NOMO-1 treated with DMSO at 0.1 percent for 48 hours (cell line): Measurements from ENCODE around the gene SCAI.
"Not testable (repeated sequence)": the region's sequence is repeated elsewhere in the genome, so short reads cannot be mapped to it uniquely, and the experiment has no call there.

Source experiments
- DNase-seq: peaks from one replicate; lab custom pipeline; 2025; ENCODE audit not compliant: unreplicated experiment; lab: John Stamatoyannopoulos, UW

SCAI gene

GRCh38 chr9:125106285-125106893 is 36.9 kb downstream of the SCAI start:
- DNase-seq, result no peak

GRCh38 chr9:125103770-125104460 is 39.4 kb downstream of the SCAI start:
- DNase-seq, result no peak

GRCh38 chr9:125103021-125103420 is 40.3 kb downstream of the SCAI start:
- DNase-seq, result no peak

- DNase-seq, result no peak
Observed at GRCh38 chr9:125100822-125101221, 42.5 kb downstream of the SCAI start.

GRCh38 chr9:125099816-125100215 is 43.5 kb downstream of the SCAI start:
- no peak for DNase-seq

- DNase-seq, result no peak
Observed at GRCh38 chr9:125095821-125096443, 47.4 kb downstream of the SCAI start.

GRCh38 chr9:125091121-125091520 is 52.2 kb downstream of the SCAI start:
- no peak for DNase-seq

DNA sequence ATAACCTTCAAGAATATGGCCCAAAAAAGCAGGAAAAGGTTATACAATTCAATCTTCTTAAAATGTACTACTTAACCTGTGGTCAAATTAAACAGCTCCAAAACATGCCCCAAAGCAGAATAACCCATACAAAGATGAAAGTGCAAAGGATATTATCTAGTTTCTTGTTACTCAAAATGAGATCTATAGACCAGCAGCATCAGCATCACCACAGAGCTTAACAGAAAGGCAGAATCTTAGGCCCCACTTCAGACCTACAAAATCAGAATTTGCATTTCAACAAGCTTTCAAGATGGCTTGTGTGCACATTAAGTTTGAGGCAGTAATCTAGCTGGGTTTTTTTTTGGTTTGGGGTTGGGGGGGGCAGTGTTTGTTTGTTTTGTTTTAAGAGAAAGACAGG is 54.0 kb downstream of the SCAI start:
- no peak for DNase-seq

- DNase-seq, result peak; percentile 40
Observed at GRCh38 chr9:125088752-125089151, 54.6 kb downstream of the SCAI start.

DNA sequence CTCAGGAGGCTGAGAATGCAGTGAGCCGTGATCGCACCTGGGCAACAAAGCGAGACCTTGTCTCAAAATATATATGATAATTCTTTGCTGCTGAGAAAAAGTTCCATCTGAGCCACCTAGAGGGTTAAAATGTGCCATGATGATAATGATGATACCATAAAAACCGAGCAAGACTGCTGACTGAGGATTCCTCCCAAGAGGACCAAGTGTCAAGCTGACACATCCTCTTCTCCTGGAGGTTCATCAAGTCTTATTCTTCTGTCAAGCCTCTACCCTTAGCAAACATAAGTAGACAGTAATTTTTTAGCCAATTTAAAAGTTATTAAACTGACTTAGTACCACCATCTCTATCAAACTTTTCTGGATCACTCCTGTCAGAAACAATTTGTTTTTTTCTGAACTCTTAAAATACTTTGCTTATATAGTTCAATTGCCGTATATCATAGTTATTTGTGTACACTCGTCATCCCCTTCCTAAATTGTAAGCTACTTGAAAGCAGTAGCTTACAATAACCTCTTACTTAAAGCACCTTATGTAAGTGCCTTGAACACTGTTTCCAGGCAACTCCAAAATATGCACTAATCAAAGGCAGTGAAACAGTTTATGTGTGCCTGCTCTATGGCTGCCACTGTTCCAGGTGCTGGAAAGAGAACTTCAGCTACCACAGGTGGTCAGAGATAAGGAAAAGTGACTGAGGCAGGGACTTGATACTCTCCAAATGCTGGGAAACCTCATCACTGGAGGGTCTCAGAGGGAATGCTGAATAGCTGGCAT is 57.4 kb downstream of the SCAI start:
- DNase-seq, result no peak

DNA sequence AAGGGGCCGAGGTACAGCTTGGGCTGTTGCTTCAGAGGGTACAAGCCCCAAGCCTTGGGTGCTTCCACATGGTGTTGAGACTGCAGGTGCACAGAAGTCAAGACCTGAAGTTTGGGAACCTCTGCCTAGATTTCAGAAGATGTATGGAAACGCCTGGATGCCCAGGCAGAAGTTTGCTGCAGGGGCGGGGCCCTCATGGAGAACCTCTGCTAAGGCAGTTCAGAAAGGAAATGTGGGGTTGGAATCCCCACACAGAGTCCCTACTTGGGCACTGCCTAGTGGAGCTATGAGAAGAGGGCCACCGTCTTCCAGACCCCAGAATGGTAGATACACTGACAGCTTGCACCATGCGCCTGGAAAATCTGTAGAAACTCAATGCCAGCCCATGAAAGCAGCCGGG is 61.1 kb downstream of the SCAI start:
- DNase-seq, result not testable (repeated sequence)

DNA sequence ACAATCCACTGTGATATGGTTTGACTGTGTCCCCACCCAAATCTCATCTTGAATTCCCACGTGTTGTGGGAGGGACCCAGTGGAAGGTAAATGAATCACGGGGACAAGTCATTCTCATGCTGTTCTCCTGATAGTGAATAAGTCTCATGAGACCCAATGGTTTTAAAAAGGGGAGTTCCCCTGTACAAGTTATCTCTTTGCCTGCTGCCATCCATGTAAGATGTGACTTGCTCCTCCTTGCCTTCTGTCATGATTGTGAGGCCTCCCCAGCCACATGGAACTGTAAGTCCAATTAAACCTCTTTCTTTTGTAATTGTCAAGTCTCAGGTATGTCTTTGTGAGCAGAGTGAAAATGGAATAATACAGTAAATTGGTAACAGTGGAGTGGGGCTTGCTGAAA is 62.5 kb downstream of the SCAI start:
- not testable (repeated sequence) for DNase-seq

GRCh38 chr9:125079931-125080330 is 63.4 kb downstream of the SCAI start:
- DNase-seq, result no peak

DNA sequence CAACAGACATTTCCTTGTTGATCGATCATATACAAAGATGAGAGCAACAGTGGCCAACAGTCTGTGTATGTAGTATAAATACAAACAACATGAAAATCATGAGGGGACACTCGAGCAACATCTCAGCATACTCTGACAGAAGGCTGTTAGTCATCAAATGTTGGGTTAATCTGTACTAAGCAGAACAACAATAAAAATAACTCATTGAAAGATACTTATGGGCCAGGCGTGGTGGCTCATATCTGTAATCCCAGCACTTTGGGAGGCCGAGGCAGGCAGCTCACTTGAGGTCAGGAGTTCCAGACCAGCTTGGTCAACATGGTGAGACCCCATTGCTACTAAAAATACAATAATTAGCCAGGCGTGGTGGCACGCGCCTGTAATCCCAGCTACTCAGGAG is 67.3 kb downstream of the SCAI start:
- no peak for DNase-seq

DNA sequence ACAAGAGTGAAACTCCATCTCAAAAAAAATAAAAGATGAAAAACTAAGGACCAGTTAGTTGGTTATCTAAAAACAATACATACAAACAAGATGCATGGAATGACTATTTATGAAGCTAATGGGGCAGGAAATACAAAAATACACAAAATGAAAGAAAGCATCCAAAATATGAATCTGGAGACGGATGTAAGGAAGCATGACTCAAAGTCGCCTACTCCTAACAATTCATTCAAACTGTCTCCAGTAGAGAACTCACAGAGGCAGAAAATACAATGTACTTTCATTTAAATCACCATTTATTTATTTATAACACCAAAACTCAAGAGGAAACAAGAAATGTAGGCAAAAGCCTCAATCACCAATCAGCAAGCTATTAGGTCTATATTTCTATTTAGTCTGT is 68.4 kb downstream of the SCAI start:
- DNase-seq, result no peak

GRCh38 chr9:125066839-125067619 is 76.3 kb downstream of the SCAI start:
- no peak for DNase-seq

- no peak for DNase-seq
Observed at GRCh38 chr9:125061391-125061790, 81.9 kb downstream of the SCAI start.

- no peak for DNase-seq
Observed at GRCh38 chr9:125049212-125050049, 93.9 kb downstream of the SCAI start.

GRCh38 chr9:125043631-125044030 is 99.7 kb downstream of the SCAI start:
- DNase-seq, result no peak

- DNase-seq, result no peak
Observed at GRCh38 chr9:125043148-125043547, 100.2 kb downstream of the SCAI start.
